ENCODE measurements around the gene PZP. TPM values are rescaled to one million over a fixed set of nuclear protein-coding genes. Genes with fewer than 3 reads are reported as not detected.
"Not testable (repeated sequence)": the region's sequence is repeated elsewhere in the genome, so short reads cannot be mapped to it uniquely, and the experiment has no call there.

Gene PZP
- total RNA-seq, 1 experiment from 2014 or later = not detected

- Mint-ChIP-seq H3K9me3 (ENCODE audit: unreplicated experiment) (peaks cover 29% of the 10 kb centered on the region), H3K27ac (ENCODE audit: low read depth, unreplicated experiment) (no peak overlapping the region), H3K4me3 (ENCODE audit: unreplicated experiment) (no peak overlapping the region), H3K27me3 (ENCODE audit: insufficient read depth, unreplicated experiment) (peaks cover 19% of the 10 kb centered on the region), H3K36me3 (ENCODE audit: insufficient read depth, unreplicated experiment) (no peaks in the 10 kb centered on the region), H3K4me1 (ENCODE audit: insufficient read depth, unreplicated experiment) (no peaks in the 10 kb centered on the region)
- ChIA-PET CTCF (no interaction called here), POLR2A (no interaction called here)
- intact Hi-C loops (cut with micrococcal nuclease) = no loop called here
- BruUV-seq (replicated peaks) = no TSS peak
- TF ChIP-seq CTCF (IDR thresholded peaks at IDR 0.05; ENCODE audit: unreplicated experiment) = no peak
- no peak for DNase-seq (ENCODE audit: unreplicated experiment)
These were observed 64.1 kb downstream of the PZP start for GRCh38 chr12:9143929-9144729.

- ChIA-PET CTCF (no interaction called here), POLR2A (no interaction called here)
- Mint-ChIP-seq H3K27ac (ENCODE audit: low read depth, unreplicated experiment) (no peak overlapping the region), H3K27me3 (ENCODE audit: insufficient read depth, unreplicated experiment) (peaks cover 19% of the 10 kb centered on the region), H3K9me3 (ENCODE audit: unreplicated experiment) (peaks cover 29% of the 10 kb centered on the region), H3K4me3 (ENCODE audit: unreplicated experiment) (no peak overlapping the region), H3K36me3 (ENCODE audit: insufficient read depth, unreplicated experiment) (no peaks in the 10 kb centered on the region), H3K4me1 (ENCODE audit: insufficient read depth, unreplicated experiment) (no peaks in the 10 kb centered on the region)
- BruUV-seq (replicated peaks) = no TSS peak
- no peak for DNase-seq (ENCODE audit: unreplicated experiment)
- intact Hi-C loops (cut with micrococcal nuclease) = no loop called here
- no peak for TF ChIP-seq CTCF (IDR thresholded peaks at IDR 0.05; ENCODE audit: unreplicated experiment)
These were observed 65.1 kb downstream of the PZP start for GRCh38 chr12:9143137-9143536.

GRCh38 chr12:9139588-9140290 lies 68.5 kb downstream of the PZP start:
- POLR2A ChIA-PET; intact Hi-C loops (cut with micrococcal nuclease); H3K36me3 Mint-ChIP-seq (ENCODE audit: insufficient read depth, unreplicated experiment); H3K4me1 Mint-ChIP-seq (ENCODE audit: insufficient read depth, unreplicated experiment); DNase-seq (ENCODE audit: unreplicated experiment); CTCF ChIA-PET; H3K4me3 Mint-ChIP-seq (ENCODE audit: unreplicated experiment); H3K27ac Mint-ChIP-seq (ENCODE audit: low read depth, unreplicated experiment); BruUV-seq (replicated peaks): not testable (repeated sequence)
- H3K27me3 Mint-ChIP-seq (ENCODE audit: insufficient read depth, unreplicated experiment) = peaks cover 15% of the 10 kb centered on the region
- H3K9me3 Mint-ChIP-seq (ENCODE audit: unreplicated experiment) = peaks cover 19% of the 10 kb centered on the region

- Mint-ChIP-seq H3K27me3 (ENCODE audit: insufficient read depth, unreplicated experiment) (no peaks in the 10 kb centered on the region), H3K4me1 (ENCODE audit: insufficient read depth, unreplicated experiment) (peaks cover 15% of the 10 kb centered on the region), H3K27ac (ENCODE audit: low read depth, unreplicated experiment) (no peak overlapping the region), H3K4me3 (ENCODE audit: unreplicated experiment) (no peak overlapping the region), H3K36me3 (ENCODE audit: insufficient read depth, unreplicated experiment) (no peaks in the 10 kb centered on the region), H3K9me3 (ENCODE audit: unreplicated experiment) (no peaks in the 10 kb centered on the region)
- ChIA-PET CTCF (interaction anchor here (0.9 to 1.2 kb wide), 3 partner anchors 14 to 71 kb away, joined by 3 read pairs; no protein-coding TSS in a partner anchor), POLR2A (interaction anchor here (1.8 kb wide), 1 partner anchor 14 kb away, joined by 4 read pairs; no protein-coding TSS in a partner anchor)
- intact Hi-C loops (cut with micrococcal nuclease) = no loop called here
- no peak for DNase-seq (ENCODE audit: unreplicated experiment)
- TF ChIP-seq CTCF (IDR thresholded peaks at IDR 0.05; ENCODE audit: unreplicated experiment) = no peak
- BruUV-seq (replicated peaks) = no TSS peak
These were observed 72.3 kb downstream of the PZP start for GRCh38 chr12:9135903-9136310.
